H54 (cell line): ENCODE measurements around the gene PNLIPRP1.

Experiments used
- DNase-seq: peaks from one replicate; pipeline ENCODE4 v3.0.0; 2011; ENCODE audit warnings: low spot score, mixed read lengths; ENCODE audit not compliant: insufficient read length
- FAIRE-seq: peaks from 3 replicates; lab custom pipeline; 2011; peaks lifted over from hg19 to GRCh38; lab: Jason Lieb, UNC
- POLR2A ChIP-seq: IDR thresholded peaks from 2 replicates; pipeline ENCODE4 v1.6.1; 2011; ENCODE audit warnings: low read depth, mild to moderate bottlenecking, low read length

The PNLIPRP1 gene

DNA sequence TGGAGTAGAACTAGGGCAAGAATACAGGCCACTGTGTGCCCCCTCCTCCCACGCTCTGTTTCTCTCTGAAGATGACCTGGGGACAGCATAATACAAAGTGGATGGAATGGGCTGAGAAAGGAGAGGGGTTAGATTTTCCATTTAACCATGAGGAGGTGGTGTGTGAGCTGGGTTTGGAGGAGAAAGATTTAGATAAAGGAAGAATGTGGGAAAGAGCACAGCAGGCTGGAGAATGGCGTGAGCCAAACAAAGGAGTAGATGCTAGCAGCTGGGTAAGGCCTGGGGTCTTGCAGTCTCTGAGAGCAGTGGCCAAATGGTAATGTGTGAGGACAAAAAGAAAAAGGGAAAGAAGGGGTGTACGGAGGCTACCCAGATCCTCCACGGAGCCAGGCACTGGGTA is 38.6 kb downstream of the PNLIPRP1 start:
- no peak for FAIRE-seq

GRCh38 chr10:116630020-116630419 is 39.3 kb downstream of the PNLIPRP1 start:
- TF ChIP-seq POLR2A = no peak
- DNase-seq = no peak
- no peak for FAIRE-seq

More for the DNA sequence above, 38.6 kb downstream of the PNLIPRP1 start:
- no peak for DNase-seq
- TF ChIP-seq POLR2A = no peak

- DNase-seq (no peak), FAIRE-seq (no peak)
- no peak for TF ChIP-seq POLR2A
These were observed 41.1 kb downstream of the PNLIPRP1 start for GRCh38 chr10:116631871-116632295.

DNA sequence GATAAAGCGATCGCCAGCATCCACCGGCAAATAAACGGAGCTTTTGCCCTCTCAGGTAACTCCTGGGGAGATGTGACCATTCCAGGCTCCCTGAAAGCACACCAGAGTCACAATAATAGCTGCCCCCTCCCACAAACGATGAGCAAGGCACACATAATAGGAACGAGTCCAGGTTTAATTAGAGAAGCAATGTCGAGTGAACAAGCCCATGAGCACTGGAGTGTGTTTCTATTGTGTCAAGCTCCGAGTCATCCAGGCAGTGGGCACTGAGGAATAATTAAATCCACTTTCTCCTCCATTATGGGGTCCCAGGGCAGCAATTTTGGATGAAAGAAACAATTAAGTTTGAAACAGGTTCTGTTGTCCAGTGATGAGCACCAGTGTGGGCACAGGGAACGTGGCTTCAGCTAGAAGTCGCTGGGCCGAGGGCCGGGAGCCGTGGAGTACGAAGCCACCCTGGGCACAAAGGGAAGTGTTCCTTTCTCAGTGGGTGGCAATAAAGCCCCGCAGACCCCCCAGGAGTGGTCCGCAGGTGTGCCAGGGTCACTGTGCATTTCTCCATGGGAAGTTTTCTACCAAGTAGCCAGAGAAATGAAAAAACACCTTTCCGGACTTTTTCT is 41.9 kb downstream of the PNLIPRP1 start:
- no peak for DNase-seq
- TF ChIP-seq POLR2A = no peak

GRCh38 chr10:116633216-116633600 is 42.4 kb downstream of the PNLIPRP1 start:
- FAIRE-seq (no peak), DNase-seq (no peak)
- no peak for TF ChIP-seq POLR2A

More for the DNA sequence above, 41.9 kb downstream of the PNLIPRP1 start:
- FAIRE-seq = no peak

- DNase-seq = no peak
- TF ChIP-seq POLR2A = no peak
- FAIRE-seq = no peak
These were observed 43.6 kb downstream of the PNLIPRP1 start for GRCh38 chr10:116634126-116634975.

- FAIRE-seq = no peak
- no peak for TF ChIP-seq POLR2A
- no peak for DNase-seq
These were observed 45.6 kb downstream of the PNLIPRP1 start for GRCh38 chr10:116636385-116636784.

DNA sequence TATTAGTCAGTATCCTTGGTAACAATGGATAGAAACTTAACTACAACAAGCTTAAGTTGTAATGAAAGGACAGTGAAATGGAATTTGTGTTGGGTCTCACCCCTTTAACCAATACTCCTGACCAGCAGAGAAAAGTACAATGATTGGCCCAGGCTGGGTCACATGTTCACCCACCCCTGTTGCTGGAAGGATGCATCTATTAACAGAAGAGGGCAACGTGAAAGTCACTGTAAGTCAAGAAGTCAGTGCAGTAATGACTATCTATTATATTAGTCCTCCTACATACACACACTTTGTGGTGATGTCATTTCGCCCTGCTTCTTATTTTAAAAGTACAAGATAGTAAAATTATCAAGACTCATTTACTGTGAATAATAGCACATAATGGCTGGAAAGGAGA is 46.2 kb downstream of the PNLIPRP1 start:
- no peak for FAIRE-seq
- DNase-seq = no peak
- TF ChIP-seq POLR2A = no peak

DNA sequence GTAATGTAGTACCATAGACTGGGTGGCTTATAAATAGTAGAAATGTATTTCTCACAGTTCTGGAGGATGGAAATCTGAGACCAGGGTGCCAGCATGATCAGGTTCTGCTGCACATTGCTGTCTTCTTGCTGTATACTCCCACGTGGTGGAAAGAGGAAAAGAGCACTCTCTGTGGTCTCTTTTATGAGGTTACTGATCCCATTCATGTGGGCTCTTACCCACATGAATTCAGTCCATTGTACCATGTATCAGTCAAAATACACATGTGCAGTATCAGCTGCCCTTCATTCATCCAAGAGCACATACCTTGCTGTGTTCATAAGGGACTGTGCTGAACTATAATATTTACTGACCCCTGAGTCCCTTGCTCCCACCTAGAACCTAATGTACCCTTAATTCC is 47.1 kb downstream of the PNLIPRP1 start:
- no peak for TF ChIP-seq POLR2A
- DNase-seq = no peak
- FAIRE-seq = no peak

GRCh38 chr10:116646502-116646901 is 55.7 kb downstream of the PNLIPRP1 start:
- no peak for TF ChIP-seq POLR2A
- DNase-seq (no peak), FAIRE-seq (no peak)

DNA sequence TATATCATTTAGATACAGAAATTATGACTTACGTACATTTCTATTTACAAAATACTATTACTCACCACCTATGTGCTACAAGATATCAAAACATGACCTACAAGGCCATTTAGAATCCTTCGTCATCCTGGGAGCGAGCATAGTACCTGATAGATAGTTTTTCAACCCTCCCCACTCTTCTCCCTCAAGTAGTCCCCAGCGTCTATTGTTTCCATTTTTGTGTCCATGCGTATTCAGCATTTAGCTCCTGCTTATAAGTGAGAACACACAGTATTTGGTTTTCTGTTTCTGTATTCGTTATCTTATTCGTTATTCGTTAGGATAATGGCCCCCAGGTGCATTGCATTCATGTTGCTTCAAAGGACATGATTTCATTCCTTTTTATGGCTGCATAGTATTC is 58.1 kb downstream of the PNLIPRP1 start:
- no peak for TF ChIP-seq POLR2A
- FAIRE-seq (no peak), DNase-seq (no peak)

DNA sequence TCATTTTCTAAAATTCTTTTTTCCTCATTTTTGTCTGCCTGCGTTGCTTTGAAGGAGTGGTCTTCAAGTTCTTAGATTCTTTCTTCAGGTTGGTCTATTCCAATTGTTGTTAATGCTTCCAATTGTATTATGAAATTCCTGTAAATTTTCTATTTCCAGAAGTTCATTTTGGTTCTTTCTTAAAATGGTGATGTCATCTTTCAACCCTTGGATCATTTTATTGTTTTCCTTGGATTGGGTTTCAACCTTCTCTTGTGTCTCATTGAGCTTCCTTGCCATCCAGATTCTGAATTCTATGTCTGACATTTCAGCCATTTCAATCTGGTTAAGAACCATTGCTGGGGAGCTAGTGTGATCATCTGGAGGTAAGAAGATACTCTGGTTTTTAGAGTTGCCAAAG is 63.1 kb downstream of the PNLIPRP1 start:
- no peak for TF ChIP-seq POLR2A
- FAIRE-seq (no peak), DNase-seq (no peak)

DNA sequence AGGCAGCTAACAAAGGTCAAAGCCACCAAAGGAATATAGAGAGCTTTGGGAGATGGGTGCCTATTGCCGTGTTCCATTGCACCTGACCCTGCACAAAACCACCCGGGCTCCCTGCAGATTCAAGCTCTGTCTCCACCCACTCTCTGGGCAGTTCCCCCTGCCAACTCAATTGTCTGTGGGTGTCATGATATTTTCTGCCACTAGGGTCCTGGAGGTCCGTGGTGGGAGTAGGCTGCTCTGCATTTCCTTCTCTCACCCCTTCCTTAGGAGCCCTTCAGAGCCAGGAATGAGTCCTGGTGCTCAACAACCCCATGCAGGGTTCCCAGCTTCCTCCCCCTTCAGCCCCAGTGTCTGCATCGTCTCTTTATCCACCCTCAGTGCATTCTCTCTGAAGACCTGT is 64.1 kb downstream of the PNLIPRP1 start:
- FAIRE-seq = no peak
- DNase-seq = no peak
- TF ChIP-seq POLR2A = no peak

DNA sequence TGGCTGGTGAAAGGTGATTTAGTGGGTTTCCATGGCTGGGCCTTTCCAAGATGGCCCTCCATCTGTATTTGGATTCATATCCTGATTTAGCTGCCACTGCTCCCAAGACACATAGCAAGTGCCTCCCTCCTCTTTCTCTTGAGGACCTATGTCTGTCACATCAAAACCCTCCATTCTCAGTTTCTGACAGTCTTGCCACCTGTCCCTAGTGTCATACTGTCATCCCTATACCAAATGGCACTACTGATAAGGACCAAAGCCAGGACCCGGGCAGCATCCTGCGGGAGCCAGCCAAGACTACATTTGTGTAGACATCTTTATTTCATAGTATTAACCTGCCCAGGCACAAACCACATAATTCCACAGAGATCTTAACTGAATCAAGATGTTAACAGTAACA is 64.8 kb downstream of the PNLIPRP1 start:
- no peak for DNase-seq
- no peak for FAIRE-seq
- TF ChIP-seq POLR2A = no peak

DNA sequence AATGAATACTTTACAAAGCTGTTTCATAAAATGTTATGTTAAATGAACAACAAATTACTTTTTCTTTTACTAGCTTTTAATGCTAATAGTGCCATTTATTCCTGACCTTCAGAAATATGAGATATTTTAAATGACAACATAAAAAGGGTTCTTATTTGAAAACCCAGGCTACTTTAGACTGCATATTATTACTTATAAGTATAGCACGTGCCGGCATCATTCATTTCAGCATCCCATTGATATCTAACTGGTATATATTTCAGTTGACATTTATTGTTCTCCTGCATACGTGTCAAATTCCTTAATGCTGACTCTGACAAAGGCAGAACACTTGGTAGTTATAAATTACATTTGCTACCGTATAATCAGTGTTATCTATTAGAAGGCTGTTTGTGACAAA is 65.3 kb downstream of the PNLIPRP1 start:
- no peak for FAIRE-seq

More for the DNA sequence above, 65.3 kb downstream of the PNLIPRP1 start:
- no peak for DNase-seq
- no peak for TF ChIP-seq POLR2A
